GM12864 (cell line): ENCODE results near the gene PDZD7.

Experiments
- DNase-seq: peaks from one replicate; pipeline ENCODE4 v3.0.0-alpha.2; 2011; ENCODE audit warnings: low read depth
- H3K4me3 ChIP-seq: 2 replicates; pipeline ENCODE4 v1.5.1; 2011; ENCODE audit warnings: mild to moderate bottlenecking, low read depth, low read length, control low read depth
- CTCF ChIP-seq: IDR thresholded peaks from 2 replicates; pipeline ENCODE4 v1.5.1; 2011; ENCODE audit warnings: low read depth, mild to moderate bottlenecking, moderate library complexity, low read length, control low read depth, inconsistent platforms; ENCODE audit errors: missing control alignments

PDZD7 gene

DNA sequence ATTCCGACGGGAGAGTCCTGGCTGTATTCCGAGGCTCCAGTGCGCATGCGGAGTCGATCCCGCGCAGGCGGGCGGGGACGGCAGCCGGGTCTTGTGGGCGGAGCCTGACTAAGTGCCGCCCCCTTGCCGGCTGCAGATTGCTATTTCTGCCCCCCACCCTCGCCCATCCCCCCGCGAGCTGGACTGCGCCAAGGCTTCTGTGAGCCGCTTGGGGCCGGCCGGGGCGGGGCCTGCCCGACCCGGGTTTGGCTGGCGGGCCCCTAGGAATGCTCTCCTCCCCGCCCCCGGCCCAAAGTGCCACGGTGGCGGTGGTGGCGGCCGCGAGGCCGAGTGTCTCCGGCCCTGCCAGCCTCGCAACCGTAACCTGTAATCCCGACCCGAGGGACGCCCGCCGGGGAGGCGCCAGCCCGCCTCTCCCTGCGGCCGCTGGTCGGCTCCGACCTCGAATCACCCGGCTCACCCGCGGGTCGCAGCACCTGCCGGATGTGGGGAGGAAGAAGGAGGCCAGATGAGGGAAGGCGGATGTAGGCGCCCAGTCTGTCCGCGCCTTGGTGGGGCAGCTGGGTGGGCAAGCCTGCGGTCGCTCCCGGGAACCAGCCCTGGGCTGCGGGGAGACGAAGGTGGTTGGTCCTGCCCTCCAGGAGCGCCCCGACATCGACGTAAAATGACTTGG is 30.2 kb upstream of the PDZD7 start:
- peak; percentile 69 for DNase-seq
- no peak for TF ChIP-seq CTCF
- H3K4me3 ChIP-seq: peak overlapping the region; percentile 75

- peak; percentile 80 for DNase-seq
- peak; percentile 91 for TF ChIP-seq CTCF
- H3K4me3 ChIP-seq: peak overlapping the region; percentile 75
Observed at GRCh38 chr10:101060036-101060950, 29.4 kb upstream of the PDZD7 start.

DNA sequence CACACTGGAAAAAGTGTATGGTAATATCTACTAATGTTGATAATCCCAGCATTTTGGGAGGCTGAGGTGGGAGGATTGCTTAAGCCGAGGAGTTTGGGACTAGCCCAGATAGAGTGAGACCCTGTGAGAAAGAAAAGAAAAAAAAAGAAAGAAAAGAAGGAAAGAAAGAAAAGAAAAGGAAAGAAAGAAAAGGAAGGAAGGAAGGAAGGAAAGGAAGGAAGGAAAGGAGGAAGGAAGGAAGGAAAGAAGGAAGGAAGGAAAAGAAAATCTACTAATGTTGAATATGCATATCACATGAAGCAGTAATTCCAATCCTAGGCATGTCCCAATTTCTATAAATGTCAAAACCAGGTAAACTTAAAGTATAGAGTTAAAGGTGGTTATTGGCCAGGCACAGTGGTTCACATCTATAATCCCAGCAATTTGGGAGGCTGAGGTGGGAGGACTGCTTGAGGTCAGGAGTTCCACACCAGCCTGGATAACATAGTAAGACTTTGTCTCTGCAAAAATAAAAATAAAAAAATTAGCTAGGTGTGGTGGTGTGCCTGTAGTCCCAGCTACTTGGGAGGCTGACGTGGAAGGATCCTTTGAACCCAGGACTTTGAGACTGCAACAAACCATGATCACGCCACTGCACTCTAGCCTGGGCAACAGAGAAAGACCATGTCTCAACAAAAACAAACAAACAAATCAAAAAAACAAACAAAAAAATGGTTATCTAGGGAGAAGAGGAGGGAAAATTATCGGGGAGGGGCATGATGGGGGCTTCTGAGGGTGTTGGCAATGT is 25.6 kb upstream of the PDZD7 start:
- DNase-seq: no peak

DNA sequence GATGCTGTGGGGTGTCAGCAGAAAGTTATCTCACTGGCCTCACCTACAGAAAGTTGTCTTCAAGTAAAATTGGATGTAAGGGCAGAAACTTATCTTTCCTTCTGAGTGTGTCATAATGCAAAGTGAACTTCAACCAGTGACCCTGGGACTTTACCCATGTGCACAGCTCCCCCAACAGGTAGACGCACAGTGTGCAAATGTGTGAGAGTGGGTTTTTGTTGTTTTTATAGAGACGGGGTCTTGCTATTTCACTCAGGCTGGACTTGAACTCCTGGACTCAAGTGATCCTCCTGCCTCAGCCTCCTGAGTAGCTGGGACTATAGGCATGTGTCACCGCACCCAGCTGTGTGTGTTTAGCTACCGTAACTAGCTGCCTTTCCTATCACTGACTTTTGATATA is 24.5 kb upstream of the PDZD7 start:
- peak; percentile 28 for TF ChIP-seq CTCF
- no peak overlapping the region for H3K4me3 ChIP-seq
- no peak for DNase-seq

More for the DNA sequence above, 25.6 kb upstream of the PDZD7 start:
- no peak for TF ChIP-seq CTCF
- no peak overlapping the region for H3K4me3 ChIP-seq

DNA sequence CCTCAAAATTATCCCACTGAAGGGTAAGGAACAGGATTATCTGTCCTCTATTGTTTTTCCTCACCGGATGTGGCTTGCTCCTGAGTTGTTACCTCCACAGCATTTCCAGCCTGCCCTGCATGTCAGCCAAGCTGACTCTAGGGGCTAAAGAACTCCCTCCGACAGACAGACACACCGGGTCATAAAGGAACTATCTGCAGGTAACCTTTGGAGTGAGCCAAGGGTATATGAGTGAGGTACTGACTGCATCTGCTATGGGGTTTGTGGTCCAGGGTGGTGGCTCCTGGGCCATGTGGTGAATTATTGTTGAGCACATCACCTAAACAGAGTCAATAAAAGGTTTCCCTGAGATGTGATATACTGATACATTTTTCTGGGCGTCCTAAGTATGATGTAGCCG is 23.9 kb upstream of the PDZD7 start:
- no peak overlapping the region for H3K4me3 ChIP-seq
- no peak for TF ChIP-seq CTCF
- DNase-seq: no peak

GRCh38 chr10:101054351-101054750 is 23.4 kb upstream of the PDZD7 start:
- TF ChIP-seq CTCF: no peak
- no peak overlapping the region for H3K4me3 ChIP-seq
- DNase-seq: no peak
